AG04450 (cell line): ENCODE measurements around the gene GFOD1. TPM values are rescaled to one million over a fixed set of nuclear protein-coding genes. Genes with fewer than 3 reads are reported as not detected.

ENCODE experiments used
- CTCF ChIA-PET: fragments of 300-600, 350-600 bp; formaldehyde crosslinking; extraction: SDS; loops from one replicate; lab custom pipeline; 2022; ENCODE audit warnings: antibody characterized with exemption, inconsistent platforms; lab: Charles Lee
- POLR2A ChIA-PET: fragments of 350-600 bp; formaldehyde crosslinking; extraction: SDS; loops from one replicate; lab custom pipeline; 2021; ENCODE audit warnings: antibody characterized with exemption, inconsistent platforms; lab: Yijun Ruan, JAX
- DNase-seq: peaks from one replicate; pipeline ENCODE4 v3.0.0-alpha.2; 2011; ENCODE audit warnings: low read depth, low spot score
- H3K27ac ChIP-seq: one replicate; pipeline ENCODE4 v1.5.1; 2012; ENCODE audit warnings: low read depth, low read length, control low read depth
- H3K27me3 ChIP-seq: one replicate; pipeline ENCODE4 v1.6.0; 2012; ENCODE audit warnings: low read length; ENCODE audit not compliant: control insufficient read depth, insufficient read depth
- H3K4me3 ChIP-seq: 2 replicates; pipeline ENCODE4 v1.5.1; 2011; ENCODE audit warnings: mild to moderate bottlenecking, low read depth, low read length, control low read depth
- H3K9me3 ChIP-seq: 2 replicates; pipeline ENCODE4 v1.5.1; 2012; ENCODE audit warnings: low read length; ENCODE audit not compliant: control insufficient read depth, insufficient read depth
- CTCF ChIP-seq: IDR thresholded peaks from 2 replicates; pipeline ENCODE4 v1.5.1; 2011; ENCODE audit warnings: low read depth, low read length, control low read depth, inconsistent platforms
- polyA plus RNA-seq: library from polyadenylated mRNA; depleted of rRNA; stranded (reverse); fragments of >200 nt; gene quantifications from 2 replicates; pipeline ENCODE4 v1.2.3, GENCODE V29; 2011

Gene GFOD1
- polyA plus RNA-seq, 1 experiment: 3.0 TPM

- no peak for TF ChIP-seq CTCF
- ChIA-PET CTCF (interaction anchor here (1.7 kb wide), 1 partner anchor 13 kb away, joined by 4 read pairs; no protein-coding TSS in a partner anchor), POLR2A (no interaction called here)
- Histone ChIP-seq H3K27ac (no peak overlapping the region), H3K4me3 (no peak overlapping the region), H3K27me3 (no peaks in the 10 kb centered on the region), H3K9me3 (no peaks in the 10 kb centered on the region)
- no peak for DNase-seq
Measured at GRCh38 chr6:13412211-13412610, 75.2 kb downstream of the GFOD1 start.

GRCh38 chr6:13411484-13411883, 75.9 kb downstream of the GFOD1 start:
- no peak for TF ChIP-seq CTCF
- CTCF ChIA-PET: interaction anchor here (1.7 kb wide), 1 partner anchor 14 kb away, joined by 4 read pairs; no protein-coding TSS in a partner anchor
- no peaks in the 10 kb centered on the region for H3K9me3 ChIP-seq
- no peak for DNase-seq
- POLR2A ChIA-PET: interaction anchor here (0.6 kb wide), 1 partner anchor 17 kb away, joined by 5 read pairs; no protein-coding TSS in a partner anchor
- no peak overlapping the region for H3K27ac ChIP-seq
- H3K27me3 ChIP-seq: no peaks in the 10 kb centered on the region
- H3K4me3 ChIP-seq: no peak overlapping the region

GRCh38 chr6:13409991-13410390, 77.4 kb downstream of the GFOD1 start:
- POLR2A ChIA-PET: no interaction called here
- H3K9me3 ChIP-seq: no peaks in the 10 kb centered on the region
- no peak for TF ChIP-seq CTCF
- H3K27ac ChIP-seq: no peak overlapping the region
- no peak overlapping the region for H3K4me3 ChIP-seq
- DNase-seq: no peak
- CTCF ChIA-PET: no interaction called here
- no peaks in the 10 kb centered on the region for H3K27me3 ChIP-seq

GRCh38 chr6:13407709-13408695, 79.4 kb downstream of the GFOD1 start:
- no peak overlapping the region for H3K4me3 ChIP-seq
- CTCF ChIA-PET: no interaction called here
- POLR2A ChIA-PET: interaction anchor here (0.7 to 1.2 kb wide), 3 partner anchors 24 to 53 kb away, joined by 3 to 5 read pairs (median 4); no protein-coding TSS in a partner anchor
- no peak for TF ChIP-seq CTCF
- DNase-seq: peak; percentile 54
- no peaks in the 10 kb centered on the region for H3K27me3 ChIP-seq
- H3K27ac ChIP-seq: peak overlapping the region; percentile 69
- H3K9me3 ChIP-seq: no peaks in the 10 kb centered on the region

- CTCF ChIA-PET: interaction anchor here (1.2 kb wide), 1 partner anchor 167 kb away, joined by 3 read pairs; no protein-coding TSS in a partner anchor
Measured at GRCh38 chr6:13407368-13407708, 80.1 kb downstream of the GFOD1 start.

More at GRCh38 chr6:13407368-13407708, 80.1 kb downstream of the GFOD1 start:
- DNase-seq: no peak
- TF ChIP-seq CTCF: no peak
- H3K4me3 ChIP-seq: no peak overlapping the region
- H3K27me3 ChIP-seq: no peaks in the 10 kb centered on the region
- H3K9me3 ChIP-seq: no peaks in the 10 kb centered on the region
- POLR2A ChIA-PET: interaction anchor here (0.7 to 1.0 kb wide), 2 partner anchors 24 to 33 kb away, joined by 3 to 4 read pairs; no protein-coding TSS in a partner anchor
- H3K27ac ChIP-seq: peak overlapping the region; percentile 21
